Prostate gland (tissue), 2 donors: ENCODE results near the gene SLC22A14. TPM values are rescaled to one million over a fixed set of nuclear protein-coding genes. Genes with fewer than 3 reads are reported as not detected.
"Not testable (repeated sequence)": the region's sequence is repeated elsewhere in the genome, so short reads cannot be mapped to it uniquely, and the experiment has no call there.

Experiments used
- DNase-seq: peaks from one replicate; pipeline ENCODE4 v3.0.0-alpha.2; 2019; ENCODE audit warnings: low spot score
- H3K27ac ChIP-seq, 2 donors: fragments of 200-600 bp; sonication (generic); 2 replicates each; pipeline ENCODE4 v1.5.1; 2017 to 2019
- H3K27me3 ChIP-seq: fragments of 200-600 bp; sonication (generic); replicated peaks from 2 replicates; pipeline ENCODE4 v1.5.1; 2019; ENCODE audit not compliant: insufficient read depth
- H3K36me3 ChIP-seq, 2 donors: fragments of 200-600 bp; sonication (generic); 1 replicate in 1 of 2; 2 replicates in 1 of 2; pipeline versions ENCODE4 v1.5.1 to v1.8.1; 2017 to 2019
- H3K4me1 ChIP-seq: fragments of 200-600 bp; sonication (generic); replicated peaks from 2 replicates; pipeline ENCODE4 v1.5.1; 2019
- H3K4me3 ChIP-seq, 2 donors: fragments of 200-600 bp; sonication (generic); 2 replicates each; pipeline ENCODE4 v1.5.1; 2017 to 2019
- H3K9me3 ChIP-seq: fragments of 200-600 bp; sonication (generic); 2 replicates; pipeline ENCODE4 v1.5.1; 2017
- CTCF ChIP-seq, 4 experiments: fragments of 200-600 bp in 2 of 4; fragments of 450-650 bp in 2 of 4; sonication (generic) in 2 of 4; IDR thresholded peaks; 1 replicate in 3 of 4; 2 replicates in 1 of 4; pipeline ENCODE4 v1.5.1; 2016 to 2019; ENCODE audit warnings: antibody characterized with exemption in 4 of 4, mild to moderate bottlenecking in 2 of 4, moderate library complexity in 2 of 4
- POLR2A ChIP-seq: fragments of 450-650 bp; IDR thresholded peaks from one replicate; pipeline ENCODE4 v1.6.1; 2016; ENCODE audit warnings: antibody characterized with exemption, mild to moderate bottlenecking
- POLR2AphosphoS5 ChIP-seq: sonication (generic); formaldehyde crosslinking; IDR thresholded peaks from one replicate; pipeline ENCODE4 v1.6.1; 2017; ENCODE audit warnings: antibody characterized with exemption
- WGBS: methylation state at CpG from one replicate; pipeline ENCODE4 v1.1.5; 2018; 5-methylcytosine and 5-hydroxymethylcytosine counted together
- intact Hi-C: fragments of 100-400 bp; cut with DNase I; formaldehyde crosslinking; loops from one replicate; pipeline ENCODE4 v1.14.2; 2022
- total RNA-seq, 2 donors: library from RNA; depleted of rRNA; stranded (reverse); fragments of >200 nt; gene quantifications; one replicate each; pipeline ENCODE4 v1.1.0, GENCODE V29; 2016

The SLC22A14 gene
- 1 to 10 TPM in 1 of 2 donors, under 1 TPM in 1; 0.64 to 1.5 TPM for total RNA-seq

- Histone ChIP-seq H3K9me3 (no peaks in the 10 kb centered on the region), H3K27me3 (no peaks in the 10 kb centered on the region), H3K27ac (no peak within 1 kb of the TSS), H3K36me3 (no peaks in the 10 kb centered on the region), H3K4me3 (no peak within 1 kb of the TSS), H3K4me1 (no peaks in the 10 kb centered on the region)
- no peak for DNase-seq
- TF ChIP-seq CTCF (IDR thresholded peaks at IDR 0.05) (no peak), POLR2A (no peak)
- intact Hi-C loops, result no loop called here
- 58% methylated on average over 14 of the region's 14 CpGs for WGBS
Measured at GRCh38 chr3:38281895-38282686, at the start of gene SLC22A14. Gene SLC22A14 (plus strand): TSS chr3:38282294. CDS start chr3:38306027, 23,733 bp downstream.

GRCh38 chr3:38232701-38233100, 49.4 kb upstream of the SLC22A14 start:
- intact Hi-C loops, result no loop called here

GRCh38 chr3:38235466-38235865, 46.6 kb upstream of the SLC22A14 start:
- Histone ChIP-seq H3K27me3 (no peaks in the 10 kb centered on the region), H3K27ac (no peak overlapping the region), H3K4me1 (no peaks in the 10 kb centered on the region), H3K9me3 (no peaks in the 10 kb centered on the region), H3K36me3 (no peaks in the 10 kb centered on the region), H3K4me3 (no peak overlapping the region)
- no peak for DNase-seq
- intact Hi-C loops, result no loop called here
- TF ChIP-seq POLR2A (no peak), CTCF (IDR thresholded peaks at IDR 0.05) (no peak), POLR2AphosphoS5 (no peak)

More at GRCh38 chr3:38232701-38233100, 49.4 kb upstream of the SLC22A14 start:
- WGBS, result 82% methylated on average over 2 of the region's 2 CpGs
- DNase-seq, result no peak
- TF ChIP-seq CTCF (IDR thresholded peaks at IDR 0.05) (no peak), POLR2A (no peak), POLR2AphosphoS5 (no peak)
- no peaks in the 10 kb centered on the region for H3K4me1 ChIP-seq
- H3K4me3 ChIP-seq, result no peak overlapping the region
- H3K36me3 ChIP-seq, result no peaks in the 10 kb centered on the region
- no peaks in the 10 kb centered on the region for H3K27me3 ChIP-seq
- H3K9me3 ChIP-seq, result no peaks in the 10 kb centered on the region
- H3K27ac ChIP-seq, result no peak overlapping the region

- Histone ChIP-seq H3K4me1 (no peaks in the 10 kb centered on the region), H3K9me3 (no peaks in the 10 kb centered on the region), H3K36me3 (no peaks in the 10 kb centered on the region), H3K4me3 (no peak overlapping the region), H3K27me3 (no peaks in the 10 kb centered on the region), H3K27ac (no peak overlapping the region)
- 95% methylated on average over 2 of the region's 2 CpGs for WGBS
- intact Hi-C loops, result no loop called here
- TF ChIP-seq CTCF (IDR thresholded peaks at IDR 0.05), result no peak
- no peak for TF ChIP-seq POLR2A
- TF ChIP-seq POLR2AphosphoS5, result no peak
- no peak for DNase-seq
Measured at GRCh38 chr3:38238416-38239008, 43.6 kb upstream of the SLC22A14 start.

- H3K27me3 ChIP-seq, H3K9me3 ChIP-seq, H3K36me3 ChIP-seq, DNase-seq, H3K4me1 ChIP-seq, H3K27ac ChIP-seq, H3K4me3 ChIP-seq, intact Hi-C loops: not testable (repeated sequence)
- 98% methylated on average over 4 of the region's 4 CpGs for WGBS
Measured at GRCh38 chr3:38242812-38243211, 39.3 kb upstream of the SLC22A14 start.
